Duodenal mucosa (tissue), 2 donors: ENCODE data around the gene RANBP3.
"Not testable (repeated sequence)": the region's sequence is repeated elsewhere in the genome, so short reads cannot be mapped to it uniquely, and the experiment has no call there.

Source experiments
- H3K27ac ChIP-seq: one replicate; pipeline ENCODE4 v1.7.0; 2013; ENCODE audit warnings: low read depth, low read length
- H3K27me3 ChIP-seq, 2 donors: one replicate each; pipeline ENCODE4 v1.7.0; 2013; ENCODE audit warnings: low read length in 2 of 2, control low read depth in 1 of 2; ENCODE audit not compliant: insufficient read depth in 2 of 2, control insufficient read depth in 1 of 2
- H3K36me3 ChIP-seq, 2 donors: one replicate each; pipeline ENCODE4 v1.7.0; 2013; ENCODE audit warnings: low read length in 2 of 2, control low read depth in 1 of 2; ENCODE audit not compliant: insufficient read depth in 2 of 2, control insufficient read depth in 1 of 2
- H3K4me1 ChIP-seq, 2 donors: one replicate each; pipeline ENCODE4 v1.7.0; 2013; ENCODE audit warnings: low read length in 2 of 2, control low read depth in 1 of 2; ENCODE audit not compliant: insufficient read depth in 2 of 2, control insufficient read depth in 1 of 2
- H3K4me3 ChIP-seq, 2 donors: one replicate each; pipeline ENCODE4 v1.7.0; 2013; ENCODE audit warnings: low read length in 2 of 2, low read depth in 1 of 2
- H3K9ac ChIP-seq, 2 donors: one replicate each; pipeline ENCODE4 v1.7.0; 2013; ENCODE audit warnings: low read length in 2 of 2, low read depth in 1 of 2
- H3K9me3 ChIP-seq, 2 donors: one replicate each; pipeline ENCODE4 v1.7.0; 2013; ENCODE audit warnings: low read length in 2 of 2, control low read depth in 1 of 2; ENCODE audit not compliant: control insufficient read depth in 1 of 2

RANBP3 gene

DNA sequence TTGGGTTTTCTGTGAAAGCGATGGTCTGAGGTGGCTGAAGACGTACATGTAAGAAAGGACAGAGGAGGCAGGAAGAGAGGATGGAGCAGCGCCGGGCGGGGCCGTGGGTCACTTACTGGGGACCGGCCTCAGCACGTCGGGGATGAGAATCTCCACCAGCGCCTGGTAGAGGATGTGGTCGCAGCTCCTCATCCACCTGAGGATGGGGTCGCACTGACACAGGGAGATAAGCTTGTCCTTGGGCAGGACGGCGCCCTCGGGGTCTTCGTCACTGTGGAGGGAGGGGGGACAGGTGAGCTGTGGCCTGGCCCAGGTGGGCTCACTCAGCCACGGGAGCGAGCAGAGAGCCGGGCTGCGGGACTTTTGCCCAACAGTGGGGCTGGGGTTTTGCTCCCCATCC is 29.0 kb upstream of the RANBP3 start:
- Histone ChIP-seq H3K9ac (no peak overlapping the region), H3K36me3 (peaks cover 0 to 10% of the 10 kb centered on the region in 2 donors), H3K9me3 (no peaks in the 10 kb centered on the region), H3K27me3 (no peaks in the 10 kb centered on the region), H3K4me1 (no peaks in the 10 kb centered on the region), H3K27ac (no peak overlapping the region), H3K4me3 (no peak overlapping the region)

DNA sequence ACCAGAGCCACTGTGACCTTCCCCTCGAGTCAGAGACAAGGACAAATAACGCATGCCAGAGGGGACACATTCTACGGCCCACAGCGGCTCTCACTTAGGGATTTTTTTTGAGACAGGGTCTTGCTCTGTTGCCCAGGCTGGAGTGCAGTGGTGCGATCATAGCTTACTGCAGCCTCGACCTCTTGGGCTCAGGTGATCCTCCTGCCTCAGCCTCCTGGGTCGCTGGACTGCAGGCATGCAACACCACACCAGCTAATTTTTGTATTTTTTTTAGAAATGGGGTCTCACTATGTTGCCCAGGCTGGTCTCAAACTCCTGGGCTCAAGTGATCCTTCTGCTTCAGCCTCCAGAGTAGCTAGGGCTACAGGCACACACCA is 28.1 kb upstream of the RANBP3 start:
- not testable (repeated sequence) for H3K27me3 ChIP-seq, H3K36me3 ChIP-seq, H3K9ac ChIP-seq

DNA sequence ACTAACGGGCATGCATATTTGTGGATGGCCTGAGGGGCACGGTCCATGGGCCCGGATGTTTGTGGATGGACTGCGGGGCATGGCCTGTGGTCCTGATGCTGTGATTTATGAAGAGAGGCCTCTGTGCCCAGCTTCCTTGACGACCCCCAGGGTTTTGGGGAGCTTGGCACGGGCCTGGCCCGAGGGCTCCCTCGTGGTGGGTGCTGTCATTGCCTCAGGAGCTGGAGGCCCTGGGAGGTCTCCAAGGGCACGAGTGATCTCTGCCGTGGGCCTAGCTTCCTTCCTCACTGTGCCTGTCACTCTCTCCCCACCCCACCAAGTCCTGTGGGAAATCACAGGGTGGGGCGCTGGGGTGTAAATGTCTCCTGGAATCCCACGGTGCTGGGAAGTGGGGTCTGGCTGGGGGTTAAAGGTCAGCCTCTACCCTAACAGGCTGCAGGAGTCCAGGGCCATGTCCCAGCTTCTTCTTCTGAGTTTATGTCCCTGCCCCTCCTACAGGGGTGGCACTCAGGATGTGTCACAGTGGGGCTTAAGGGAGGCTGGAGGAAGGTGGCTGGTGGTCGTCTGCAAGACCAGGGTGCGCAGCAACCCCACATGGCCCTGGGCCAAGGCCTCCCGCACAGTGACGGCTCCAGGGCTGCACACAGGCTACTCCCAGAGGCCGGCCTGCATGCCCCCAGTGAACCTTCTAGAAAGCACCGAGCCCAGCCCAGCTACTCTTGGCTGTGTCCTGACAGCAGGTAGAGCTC is 27.6 kb upstream of the RANBP3 start:
- Histone ChIP-seq H3K27ac (no peak overlapping the region), H3K27me3 (no peaks in the 10 kb centered on the region), H3K9me3 (no peaks in the 10 kb centered on the region), H3K4me1 (no peaks in the 10 kb centered on the region), H3K4me3 (no peak overlapping the region), H3K9ac (no peak overlapping the region), H3K36me3 (peaks cover 0 to 14% of the 10 kb centered on the region in 2 donors)

More for the DNA sequence above, 28.1 kb upstream of the RANBP3 start:
- not testable (repeated sequence) for H3K9me3 ChIP-seq, H3K27ac ChIP-seq, H3K4me1 ChIP-seq, H3K4me3 ChIP-seq

DNA sequence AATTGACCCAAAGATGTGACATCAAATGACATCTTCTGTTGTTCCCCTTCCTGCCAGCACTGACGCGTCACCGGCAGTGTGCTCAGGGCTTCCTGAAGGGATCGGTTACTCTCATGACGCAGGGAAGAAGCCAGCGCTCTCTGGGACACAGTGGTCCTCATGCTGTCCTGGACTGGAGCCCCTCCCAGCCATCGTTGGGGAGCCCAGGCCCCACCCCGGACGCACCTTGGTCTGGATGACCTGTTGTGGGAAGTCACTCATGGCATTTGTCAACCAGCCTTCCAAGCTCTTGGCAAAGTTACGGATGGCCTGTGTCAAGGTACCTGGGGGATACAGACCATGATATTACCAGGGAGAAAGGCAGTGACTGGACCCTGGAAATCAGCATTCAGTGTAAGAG is 26.0 kb upstream of the RANBP3 start:
- Histone ChIP-seq H3K27ac (no peak overlapping the region), H3K4me3 (no peak overlapping the region), H3K9me3 (no peaks in the 10 kb centered on the region), H3K27me3 (no peaks in the 10 kb centered on the region), H3K9ac (no peak overlapping the region), H3K4me1 (no peaks in the 10 kb centered on the region), H3K36me3 (peaks cover 0 to 21% of the 10 kb centered on the region in 2 donors)

DNA sequence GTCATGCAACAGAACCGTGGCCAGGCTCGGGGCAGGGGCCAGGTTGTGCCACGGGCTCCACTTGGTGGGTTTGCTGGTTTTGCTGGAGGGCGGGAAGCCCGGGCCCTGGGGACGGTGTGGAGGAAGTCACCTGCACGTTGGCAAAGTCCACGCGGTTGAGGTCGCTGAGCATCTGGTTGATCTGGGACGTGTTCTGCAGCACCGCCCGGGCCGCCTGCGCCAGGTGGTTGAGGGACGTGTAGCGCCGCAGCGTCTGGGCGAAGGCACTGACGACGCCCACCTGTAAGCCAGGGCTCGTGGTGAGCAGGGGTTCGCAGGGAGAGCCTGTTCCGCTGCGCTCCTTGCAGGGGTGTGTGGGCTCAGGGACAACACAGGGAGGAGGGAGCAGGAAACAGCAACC is 24.7 kb upstream of the RANBP3 start:
- Histone ChIP-seq H3K36me3 (peaks cover 0 to 21% of the 10 kb centered on the region in 2 donors), H3K27me3 (no peaks in the 10 kb centered on the region)

DNA sequence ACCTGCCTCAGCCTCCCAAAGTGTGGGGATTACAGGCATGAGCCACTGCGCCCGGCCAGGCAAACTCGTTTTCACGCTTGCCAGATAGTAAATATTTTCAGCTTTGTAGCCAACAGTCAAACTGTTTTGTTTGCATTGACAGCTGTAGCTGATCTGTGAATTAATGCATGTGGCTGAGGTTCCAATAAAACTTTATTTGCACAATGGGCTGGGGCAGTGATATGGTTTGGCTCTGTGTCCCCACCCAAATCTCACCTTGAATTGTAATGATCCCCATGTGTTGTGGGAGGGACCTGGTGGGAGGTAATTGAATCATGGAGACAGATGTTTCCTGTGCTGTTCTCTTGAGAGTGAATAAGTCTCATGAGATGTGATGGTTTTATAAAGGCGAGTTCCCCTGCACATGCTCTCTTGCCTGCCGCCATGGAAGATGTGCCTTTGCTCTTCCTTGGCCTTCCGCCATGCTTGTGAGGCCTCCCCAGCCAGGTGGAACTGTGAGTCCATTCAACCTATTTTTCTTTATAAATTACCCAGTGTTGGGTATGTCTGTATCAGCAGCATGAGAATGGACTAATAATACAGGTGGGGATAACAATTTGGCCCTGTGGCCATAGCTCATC is 22.4 kb upstream of the RANBP3 start:
- Histone ChIP-seq H3K27me3 (no peaks in the 10 kb centered on the region), H3K9me3 (no peaks in the 10 kb centered on the region), H3K27ac (no peak overlapping the region), H3K4me1 (no peaks in the 10 kb centered on the region), H3K36me3 (peaks cover 0 to 27% of the 10 kb centered on the region in 2 donors), H3K4me3 (no peak overlapping the region), H3K9ac (no peak overlapping the region)

More for the DNA sequence above, 24.7 kb upstream of the RANBP3 start:
- H3K4me3 ChIP-seq = no peak overlapping the region
- H3K27ac ChIP-seq = no peak overlapping the region
- no peaks in the 10 kb centered on the region for H3K4me1 ChIP-seq
- no peak overlapping the region for H3K9ac ChIP-seq
- no peaks in the 10 kb centered on the region for H3K9me3 ChIP-seq

DNA sequence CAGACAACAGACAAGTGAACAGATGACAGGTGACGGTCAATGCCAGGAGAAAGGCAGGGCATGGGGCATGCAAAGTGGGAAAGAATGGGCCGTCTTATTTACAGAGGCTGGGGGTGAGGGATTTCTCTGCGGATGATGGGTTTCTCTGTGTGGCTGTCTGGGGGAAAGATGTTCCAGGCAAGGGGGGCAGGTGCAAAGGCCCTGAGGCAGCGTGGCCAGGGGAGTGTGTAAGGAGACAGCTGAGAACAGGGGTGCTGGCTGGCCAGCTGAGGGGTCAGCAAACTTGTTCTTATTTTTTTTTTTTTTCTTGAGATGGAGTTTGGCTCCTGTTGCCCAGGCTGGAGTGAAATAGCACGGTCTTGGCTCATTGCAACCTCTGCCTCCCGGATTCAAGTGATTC is 21.8 kb upstream of the RANBP3 start:
- Histone ChIP-seq H3K27ac (no peak overlapping the region), H3K9me3 (no peaks in the 10 kb centered on the region), H3K27me3 (no peaks in the 10 kb centered on the region), H3K4me1 (no peaks in the 10 kb centered on the region), H3K9ac (no peak overlapping the region), H3K4me3 (no peak overlapping the region), H3K36me3 (peaks cover 0 to 27% of the 10 kb centered on the region in 2 donors)

DNA sequence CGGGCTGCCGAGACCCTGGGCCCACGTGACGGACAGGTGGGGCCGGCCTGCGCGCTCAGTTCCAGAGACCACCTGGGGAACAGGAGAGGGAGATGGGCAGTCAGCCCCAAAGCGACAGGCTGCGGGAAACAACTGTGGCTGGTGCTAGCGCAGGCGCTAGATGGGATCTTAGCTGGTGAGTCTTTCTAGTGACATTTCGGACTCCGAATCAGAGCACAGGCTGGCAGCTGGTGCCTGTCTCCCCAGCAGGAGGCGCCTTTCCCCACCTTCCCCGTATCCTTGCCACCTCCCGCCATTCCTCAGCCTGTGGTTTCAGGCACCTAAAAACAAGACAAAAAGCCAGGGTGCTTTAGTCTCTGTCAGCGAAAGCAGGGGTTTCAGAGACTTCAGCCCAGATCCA is 19.4 kb upstream of the RANBP3 start:
- Histone ChIP-seq H3K4me3 (no peak overlapping the region), H3K27me3 (no peaks in the 10 kb centered on the region), H3K27ac (no peak overlapping the region), H3K9ac (no peak overlapping the region), H3K4me1 (no peaks in the 10 kb centered on the region), H3K9me3 (no peaks in the 10 kb centered on the region), H3K36me3 (peaks cover 0 to 21% of the 10 kb centered on the region in 2 donors)

DNA sequence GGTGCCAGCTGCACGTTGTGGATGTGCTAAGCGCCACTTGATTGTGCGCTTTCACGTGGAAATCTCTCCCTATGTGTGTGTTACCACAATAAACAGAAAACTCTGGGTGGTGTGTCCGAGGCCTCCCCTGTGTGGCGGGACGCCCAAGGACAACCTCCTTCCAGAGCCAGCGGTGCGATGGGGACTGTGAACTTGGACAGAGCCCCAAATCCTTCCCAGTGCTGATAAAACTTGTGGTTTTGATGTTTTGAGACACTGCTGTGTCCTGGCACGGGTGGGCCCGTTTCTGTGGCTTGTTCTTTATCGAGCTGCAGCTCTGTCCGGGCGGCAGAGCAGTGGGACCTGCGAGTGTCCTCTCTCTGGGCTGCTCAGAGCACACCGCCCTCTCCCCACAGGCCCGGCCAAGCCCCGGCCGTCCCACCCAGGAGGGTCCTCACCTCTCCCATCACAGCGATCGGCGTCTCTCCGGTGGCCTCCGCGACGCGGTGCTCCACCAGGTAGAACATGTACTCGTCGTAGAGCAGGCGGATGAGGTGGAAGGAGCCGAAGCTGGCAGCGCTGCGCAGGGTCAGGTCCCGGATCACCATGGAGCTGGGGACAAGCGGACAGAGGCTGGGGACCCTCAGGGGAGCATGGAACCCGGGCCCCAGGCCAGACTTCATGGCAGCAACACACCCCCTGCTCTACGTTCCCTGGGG is 18.8 kb upstream of the RANBP3 start:
- no peaks in the 10 kb centered on the region for H3K9me3 ChIP-seq
- no peak overlapping the region for H3K9ac ChIP-seq
- peaks cover 0 to 21% of the 10 kb centered on the region in 2 donors for H3K36me3 ChIP-seq
- no peak overlapping the region for H3K4me3 ChIP-seq
- H3K27ac ChIP-seq = no peak overlapping the region
- no peaks in the 10 kb centered on the region for H3K4me1 ChIP-seq
- no peaks in the 10 kb centered on the region for H3K27me3 ChIP-seq

DNA sequence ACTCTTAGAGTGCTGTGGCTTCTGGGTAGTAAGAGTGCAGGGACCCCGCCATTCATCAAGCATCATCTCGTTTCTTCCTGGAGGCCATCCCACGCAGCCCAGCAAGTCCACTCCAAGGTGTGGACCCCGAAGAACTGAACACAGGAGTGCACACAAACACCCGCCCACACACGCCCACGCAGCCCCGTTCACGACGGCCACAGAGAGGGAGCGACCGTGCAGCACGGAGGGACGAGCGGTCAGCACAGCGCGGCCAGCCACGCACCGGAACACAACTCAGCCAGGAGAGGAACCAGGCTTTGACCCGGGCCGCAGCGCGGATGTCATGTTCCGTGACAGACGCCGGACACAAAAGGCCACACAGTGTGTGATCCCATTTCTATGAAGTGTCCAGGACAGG is 18.2 kb upstream of the RANBP3 start:
- H3K4me3 ChIP-seq = no peak overlapping the region
- H3K4me1 ChIP-seq = no peaks in the 10 kb centered on the region
- H3K36me3 ChIP-seq = peaks cover 0 to 21% of the 10 kb centered on the region in 2 donors
- H3K9ac ChIP-seq = no peak overlapping the region
- H3K27me3 ChIP-seq = no peaks in the 10 kb centered on the region
- no peaks in the 10 kb centered on the region for H3K9me3 ChIP-seq
- H3K27ac ChIP-seq = no peak overlapping the region
